Measurements from ENCODE around the gene QPCT.

Gene QPCT

GRCh38 chr2:37318401-37318800, 26.0 kb upstream of the QPCT start:
- DNase-seq (ENCODE audit: low read depth in 1 of 2, low spot score in 1 of 2), result no peak
- in situ Hi-C loops (cut with HindIII; ENCODE audit: low pct_unique_long_range_greater_than_20kb, low sequenced_read_pairs), result no loop called here
- no peak for TF ChIP-seq JUND (IDR thresholded peaks at IDR 0.05; ENCODE audit: low read depth)

DNA sequence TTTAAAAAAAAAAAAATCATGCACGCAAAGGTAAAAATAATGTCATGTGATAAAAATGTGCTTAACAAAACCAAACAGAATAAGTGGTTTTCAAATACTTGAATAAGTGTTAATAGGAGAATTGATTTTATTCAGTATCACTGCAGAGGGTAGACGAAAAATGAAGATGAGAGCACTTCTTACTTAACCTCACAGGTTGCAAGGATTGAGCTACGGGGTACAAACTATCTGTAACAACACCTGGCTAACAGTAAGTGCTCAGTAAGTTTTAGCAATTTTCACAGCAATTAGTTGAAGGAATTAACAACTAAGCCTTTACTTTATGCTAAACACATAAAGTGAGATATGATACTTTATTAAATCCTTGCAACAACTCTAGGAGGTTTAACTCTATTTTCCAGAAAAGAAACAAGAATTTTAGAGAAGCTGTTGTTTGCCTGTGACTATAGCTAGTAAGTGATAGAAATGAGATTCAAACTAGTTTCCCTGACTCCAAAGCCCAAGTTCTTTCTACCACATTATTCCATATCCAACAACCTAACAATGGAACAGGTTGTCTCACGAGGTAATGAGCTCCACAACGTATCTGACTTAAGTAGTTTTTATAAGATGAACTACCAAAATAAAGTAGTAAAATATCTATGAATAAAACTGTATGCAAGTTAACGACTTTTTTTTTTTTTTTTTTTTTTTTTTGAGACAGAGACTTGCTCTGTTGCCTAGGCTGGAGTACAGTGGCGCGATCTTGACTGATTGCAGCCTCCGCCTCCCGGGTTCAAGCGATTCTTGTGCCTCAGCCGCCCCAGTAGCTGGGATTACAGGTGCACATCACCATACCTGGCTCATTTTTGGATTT, 24.4 kb upstream of the QPCT start:
- DNase-seq (ENCODE audit: low read depth in 1 of 2, low spot score in 1 of 2), result no peak
- in situ Hi-C loops (cut with HindIII; ENCODE audit: low pct_unique_long_range_greater_than_20kb, low sequenced_read_pairs), result no loop called here
- TF ChIP-seq JUND (IDR thresholded peaks at IDR 0.05; ENCODE audit: low read depth), result no peak

- TF ChIP-seq JUND (IDR thresholded peaks at IDR 0.05; ENCODE audit: low read depth), result no peak
- in situ Hi-C loops (cut with HindIII; ENCODE audit: low pct_unique_long_range_greater_than_20kb, low sequenced_read_pairs), result no loop called here
- no peak for DNase-seq (ENCODE audit: low read depth in 1 of 2, low spot score in 1 of 2)
Measured at GRCh38 chr2:37321029-37321682, 23.3 kb upstream of the QPCT start.

DNA sequence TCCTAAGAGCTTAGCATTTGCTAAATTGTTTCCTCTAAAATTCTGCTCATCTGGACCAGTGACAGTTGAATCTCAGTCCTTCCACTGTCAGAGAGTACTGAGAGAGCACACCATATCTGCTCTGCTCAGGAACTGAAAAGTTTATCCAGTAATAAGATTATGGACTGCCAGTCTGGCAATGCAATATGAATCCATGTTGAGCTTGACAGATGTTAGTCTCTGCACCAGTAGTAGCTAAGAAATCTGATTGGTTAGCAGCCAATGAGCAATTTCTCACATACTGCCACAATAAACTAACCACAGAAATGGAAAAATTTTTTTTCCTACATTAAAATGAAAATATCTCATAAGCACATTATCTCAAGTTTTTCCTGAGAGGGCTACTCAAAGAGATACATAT, 22.1 kb upstream of the QPCT start:
- DNase-seq (ENCODE audit: low read depth in 1 of 2, low spot score in 1 of 2), result no peak
- TF ChIP-seq JUND (IDR thresholded peaks at IDR 0.05; ENCODE audit: low read depth), result no peak
- in situ Hi-C loops (cut with HindIII; ENCODE audit: low pct_unique_long_range_greater_than_20kb, low sequenced_read_pairs), result no loop called here

DNA sequence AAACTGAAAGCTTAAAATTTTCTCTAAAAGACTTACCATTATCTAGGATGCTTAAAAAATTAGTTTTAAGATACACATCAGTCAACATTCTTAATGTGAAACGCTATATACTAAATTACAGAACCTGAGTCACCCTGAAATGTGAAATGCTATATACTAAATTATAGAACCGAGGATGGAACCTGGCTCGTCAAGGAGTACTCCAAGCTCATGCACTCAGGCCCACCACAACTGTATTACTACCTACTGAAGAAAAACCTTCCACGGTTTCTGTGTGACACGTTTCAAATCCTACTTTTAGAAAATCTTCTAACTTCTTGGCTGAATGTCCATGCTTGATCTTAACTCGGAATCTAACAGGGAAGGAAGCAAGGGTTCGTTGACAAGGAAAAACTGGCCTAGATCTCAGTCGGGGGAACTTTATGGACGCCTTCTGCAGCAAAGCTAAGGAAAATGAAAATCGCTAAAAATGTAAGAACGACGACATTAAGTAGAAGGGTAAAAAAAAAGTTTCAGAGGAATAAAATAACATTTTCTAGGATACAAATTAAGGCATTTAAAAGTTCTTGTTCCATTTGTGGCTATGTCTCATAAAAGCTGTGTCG, 21.2 kb upstream of the QPCT start:
- DNase-seq (ENCODE audit: low read depth in 1 of 2, low spot score in 1 of 2), result no peak
- TF ChIP-seq JUND (IDR thresholded peaks at IDR 0.05; ENCODE audit: low read depth), result no peak
- in situ Hi-C loops (cut with HindIII; ENCODE audit: low pct_unique_long_range_greater_than_20kb, low sequenced_read_pairs), result no loop called here

GRCh38 chr2:37323781-37324535, 20.5 kb upstream of the QPCT start:
- peak in 1 of 2 experiments; percentile 45 for DNase-seq (ENCODE audit: low read depth in 1 of 2, low spot score in 1 of 2)
- TF ChIP-seq JUND (IDR thresholded peaks at IDR 0.05; ENCODE audit: low read depth), result no peak
- in situ Hi-C loops (cut with HindIII; ENCODE audit: low pct_unique_long_range_greater_than_20kb, low sequenced_read_pairs), result no loop called here

DNA sequence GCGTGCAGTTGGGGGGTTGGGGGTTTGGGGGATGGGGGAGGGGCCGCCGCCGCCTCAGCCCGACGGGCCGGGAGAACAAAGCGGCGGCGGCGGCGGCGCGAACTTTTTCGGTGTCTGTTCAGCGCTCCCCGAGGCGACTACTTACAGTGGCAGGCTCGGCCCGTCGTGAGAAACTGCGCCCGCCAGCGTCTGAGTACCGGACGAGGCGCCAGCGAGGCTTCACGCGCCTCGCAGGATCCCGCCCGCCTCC, 20.0 kb upstream of the QPCT start:
- no peak for TF ChIP-seq JUND (IDR thresholded peaks at IDR 0.05; ENCODE audit: low read depth)
- DNase-seq (ENCODE audit: low read depth in 1 of 2, low spot score in 1 of 2), result peak in 1 of 2 experiments; percentile 75
- in situ Hi-C loops (cut with HindIII; ENCODE audit: low pct_unique_long_range_greater_than_20kb, low sequenced_read_pairs), result no loop called here

DNA sequence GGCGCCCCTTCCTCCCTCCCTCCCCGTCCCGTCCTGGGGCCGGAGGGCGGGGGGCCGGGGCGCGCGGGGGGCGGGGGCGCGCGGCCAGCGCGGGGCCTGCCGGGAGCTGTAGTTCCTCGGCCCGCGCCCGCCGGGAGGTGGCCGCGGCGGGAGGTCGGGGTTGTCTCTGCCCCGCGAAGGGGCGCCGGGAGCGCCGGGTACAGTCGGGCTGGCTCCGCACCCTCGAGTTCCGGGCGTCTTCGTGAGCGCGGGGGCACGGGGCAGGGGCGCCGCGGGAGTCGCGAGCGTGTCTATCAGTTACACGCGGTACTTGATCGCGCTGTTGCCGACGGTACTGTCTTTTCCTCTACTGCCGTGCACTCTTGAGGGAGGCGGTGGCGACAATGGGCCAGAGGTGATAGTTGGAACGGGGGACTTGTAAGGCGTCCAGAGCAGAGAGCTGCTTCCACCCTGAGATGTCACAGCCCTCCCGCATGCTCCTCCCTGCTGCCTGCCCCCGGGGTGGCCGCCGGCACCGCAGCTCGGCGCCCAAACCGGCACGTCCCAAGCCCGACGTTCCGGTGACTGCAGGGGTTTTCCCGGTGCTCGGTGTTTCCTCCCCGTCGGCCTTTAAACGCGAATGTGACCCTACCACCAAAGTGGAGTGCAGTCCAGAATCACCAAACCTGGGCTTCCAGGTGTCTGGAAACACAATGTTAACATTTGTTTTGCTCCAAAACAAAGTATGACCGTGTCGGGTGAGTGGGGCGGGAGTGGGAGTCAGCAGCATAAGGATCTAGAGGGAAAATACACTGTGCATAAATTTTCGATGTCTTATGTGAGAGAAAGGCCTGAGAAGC, 19.4 kb upstream of the QPCT start, which contains the start of gene PRKD3:
Gene PRKD3 (minus strand): TSS at position 48 of the 839 bp plus-strand sequence. CDS start 8,309 bp downstream, outside the sequence.
- peak; percentile 40 to 54 for DNase-seq (ENCODE audit: low read depth in 1 of 2, low spot score in 1 of 2)
- in situ Hi-C loops (cut with HindIII; ENCODE audit: low pct_unique_long_range_greater_than_20kb, low sequenced_read_pairs), result no loop called here

GRCh38 chr2:37325625-37326071, 18.8 kb upstream of the QPCT start:
- TF ChIP-seq JUND (IDR thresholded peaks at IDR 0.05; ENCODE audit: low read depth), result no peak
- in situ Hi-C loops (cut with HindIII; ENCODE audit: low pct_unique_long_range_greater_than_20kb, low sequenced_read_pairs), result no loop called here
- no peak for DNase-seq (ENCODE audit: low read depth in 1 of 2, low spot score in 1 of 2)

More for the DNA sequence above, 19.4 kb upstream of the QPCT start, which contains the start of gene PRKD3:
- no peak for TF ChIP-seq JUND (IDR thresholded peaks at IDR 0.05; ENCODE audit: low read depth)

DNA sequence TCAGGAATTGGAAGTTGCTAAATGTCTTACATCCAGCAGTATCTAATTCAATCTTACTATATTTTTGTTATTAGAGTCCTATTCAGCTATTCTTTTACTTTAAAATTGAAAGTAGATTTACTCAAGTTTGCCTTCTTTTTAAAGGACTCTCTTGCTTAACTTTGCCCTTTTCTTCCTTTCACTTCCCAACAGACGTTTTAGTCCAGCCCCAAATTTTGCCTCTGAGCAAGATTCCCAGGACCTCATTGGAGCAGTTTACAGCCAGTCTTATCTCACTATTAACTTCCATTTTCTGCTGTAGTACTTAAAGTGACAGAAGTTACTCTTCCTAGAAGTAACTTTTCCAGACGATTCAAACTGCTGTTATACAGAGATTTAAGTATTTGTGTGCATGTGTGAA, 18.1 kb upstream of the QPCT start:
- in situ Hi-C loops (cut with HindIII; ENCODE audit: low pct_unique_long_range_greater_than_20kb, low sequenced_read_pairs), result no loop called here
- TF ChIP-seq JUND (IDR thresholded peaks at IDR 0.05; ENCODE audit: low read depth), result no peak
- no peak for DNase-seq (ENCODE audit: low read depth in 1 of 2, low spot score in 1 of 2)

DNA sequence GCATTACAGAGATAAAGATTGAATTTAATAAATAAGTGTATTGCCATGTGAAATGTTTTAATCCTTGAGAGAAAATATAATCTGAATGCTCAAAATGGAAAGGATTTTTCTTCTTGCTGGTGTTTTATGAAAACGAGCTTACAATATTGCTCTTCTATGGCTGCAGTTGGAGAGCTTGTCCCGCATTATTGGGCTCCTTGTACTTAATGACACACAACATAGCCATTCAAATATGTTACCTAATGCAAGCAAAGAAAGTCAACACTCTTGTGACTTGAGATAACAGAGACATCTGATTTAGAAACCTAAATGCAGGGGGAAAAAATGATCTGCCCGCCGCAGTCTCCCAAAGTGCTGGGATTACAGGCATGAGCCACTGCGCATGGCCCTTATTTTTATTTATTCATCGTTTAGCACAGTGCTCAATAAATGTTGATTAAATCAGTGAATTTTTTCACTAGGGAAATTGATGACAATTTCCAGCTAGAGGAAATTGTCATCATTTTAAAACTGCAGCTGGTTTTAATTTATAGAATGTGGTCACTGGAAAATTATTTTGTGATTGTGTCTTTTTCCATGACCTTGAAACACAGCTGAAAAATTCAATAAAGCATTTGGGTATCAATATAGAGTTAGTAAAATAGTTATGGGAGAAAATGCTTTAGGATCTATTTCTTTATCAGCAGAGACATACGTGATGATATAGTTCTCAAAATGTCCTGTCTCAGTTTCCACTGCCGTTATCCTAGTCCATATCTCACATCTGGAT, 17.4 kb upstream of the QPCT start:
- no peak for DNase-seq (ENCODE audit: low read depth in 1 of 2, low spot score in 1 of 2)
- in situ Hi-C loops (cut with HindIII; ENCODE audit: low pct_unique_long_range_greater_than_20kb, low sequenced_read_pairs), result no loop called here
- no peak for TF ChIP-seq JUND (IDR thresholded peaks at IDR 0.05; ENCODE audit: low read depth)
